H1 (cell line): ENCODE measurements around the gene FLOT1. TPM values are rescaled to one million over a fixed set of nuclear protein-coding genes. Genes with fewer than 3 reads are reported as not detected.

Experiments used
- CTCF ChIA-PET: fragments of 300-600 bp; sonication (Branson Sonifier 250); formaldehyde crosslinking; loops from one replicate; lab custom pipeline; 2021; ENCODE audit not compliant: partially characterized antibody; lab: Charles Lee
- POLR2A ChIA-PET: fragments of 300-600 bp; sonication (Branson Sonifier 250); formaldehyde crosslinking; loops from one replicate; lab custom pipeline; 2021; ENCODE audit warnings: inconsistent platforms; ENCODE audit not compliant: partially characterized antibody; lab: Charles Lee
- DNase-seq, 2 experiments: peaks; one replicate each; pipeline versions ENCODE4 v3.0.0 to v3.0.0-alpha.2; 2010 to 2022; ENCODE audit warnings: low spot score in 2 of 2, low read depth in 1 of 2, mixed read lengths in 1 of 2
- FAIRE-seq: peaks from 2 replicates; lab custom pipeline; 2011; peaks lifted over from hg19 to GRCh38; lab: Jason Lieb, UNC
- H2AFZ ChIP-seq: 2 replicates; pipeline ENCODE4 v1.8.1; 2012; ENCODE audit warnings: low read length, inconsistent platforms
- H2AK5ac ChIP-seq: 2 replicates; pipeline ENCODE4 v1.6.1; 2013; ENCODE audit warnings: low read depth, low read length
- H2BK120ac ChIP-seq: replicated peaks from 2 replicates; pipeline ENCODE3; 2013; ENCODE audit warnings: low read depth, low read length, inconsistent platforms
- H2BK12ac ChIP-seq: 2 replicates; pipeline ENCODE4 v1.6.1; 2013; ENCODE audit warnings: low read depth, low read length
- H2BK15ac ChIP-seq: 2 replicates; pipeline ENCODE4 v1.6.1; 2013; ENCODE audit warnings: low read length
- H2BK20ac ChIP-seq: 2 replicates; pipeline ENCODE4 v1.6.1; 2013; ENCODE audit warnings: low read length
- H2BK5ac ChIP-seq: 2 replicates; pipeline ENCODE4 v1.6.1; 2013; ENCODE audit warnings: low read depth, low read length
- H3K14ac ChIP-seq: 2 replicates; pipeline ENCODE4 v1.6.1; 2013; ENCODE audit warnings: inconsistent platforms; ENCODE audit not compliant: insufficient read length
- H3K18ac ChIP-seq: 2 replicates; pipeline ENCODE4 v1.6.1; 2013; ENCODE audit warnings: low read length; ENCODE audit errors: extremely low read depth
- H3K23ac ChIP-seq: 2 replicates; pipeline ENCODE4 v1.6.1; 2013; ENCODE audit warnings: inconsistent platforms; ENCODE audit not compliant: insufficient read length
- H3K23me2 ChIP-seq: 2 replicates; pipeline ENCODE4 v1.6.1; 2013; ENCODE audit warnings: low read depth, low read length
- H3K27ac ChIP-seq: 2 replicates; pipeline ENCODE4 v1.6.1; 2011; ENCODE audit warnings: low read depth, low read length, inconsistent platforms
- H3K27me3 ChIP-seq, 4 experiments: replicated peaks in 1 of 4; 1 replicate in 1 of 4; 2 replicates in 3 of 4; pipeline versions ENCODE4 v1.6.1 to v1.8.1; 2011 to 2013; ENCODE audit warnings: low read length in 3 of 4, mild to moderate bottlenecking in 3 of 4, inconsistent platforms in 2 of 4, mixed read lengths in 2 of 4, moderate library complexity in 1 of 4; ENCODE audit not compliant: control insufficient read depth in 3 of 4, insufficient read depth in 3 of 4; ENCODE audit errors: extremely low read depth in 1 of 4
- H3K36me3 ChIP-seq, 4 experiments: 2 replicates each; pipeline versions ENCODE4 v1.6.1 to v1.8.1; 2011 to 2013; ENCODE audit warnings: mild to moderate bottlenecking in 4 of 4, low read length in 3 of 4, moderate library complexity in 2 of 4, control low read depth in 1 of 4, inconsistent platforms in 1 of 4; ENCODE audit not compliant: insufficient read depth in 4 of 4, control insufficient read depth in 2 of 4
- H3K4ac ChIP-seq: replicated peaks from 2 replicates; pipeline ENCODE3; 2013; ENCODE audit warnings: low read length, low read depth, mixed read lengths, inconsistent platforms; ENCODE audit not compliant: insufficient read length
- H3K4me1 ChIP-seq, 4 experiments: replicated peaks in 1 of 4; 1 replicate in 1 of 4; 2 replicates in 3 of 4; pipeline versions ENCODE4 v1.6.1 to v1.8.1; 2011 to 2013; ENCODE audit warnings: low read length in 3 of 4, inconsistent platforms in 2 of 4, mixed read lengths in 1 of 4; ENCODE audit not compliant: insufficient read depth in 4 of 4, control insufficient read depth in 3 of 4
- H3K4me2 ChIP-seq, 2 experiments: 2 replicates each; pipeline versions ENCODE4 v1.6.1 to v1.8.1; 2011 to 2013; ENCODE audit warnings: low read depth in 2 of 2, low read length in 2 of 2, control low read depth in 1 of 2, inconsistent platforms in 1 of 2, mild to moderate bottlenecking in 1 of 2; ENCODE audit not compliant: insufficient read depth in 1 of 2
- H3K4me3 ChIP-seq, 4 experiments: fragments of 200-600, 300-600 bp in 1 of 4; sonication (generic), shearing (Covaris generic), sonication (Bioruptor Twin) in 1 of 4; 2 replicates each; pipeline versions ENCODE4 v1.5.1 to v1.8.1; 2011 to 2016; ENCODE audit warnings: low read length in 4 of 4, low read depth in 3 of 4, control low read depth in 2 of 4, inconsistent platforms in 2 of 4, mild to moderate bottlenecking in 2 of 4, mixed read lengths in 1 of 4, moderate library complexity in 1 of 4; ENCODE audit not compliant: insufficient read depth in 2 of 4; ENCODE audit errors: extremely low read depth in 1 of 4
- H3K56ac ChIP-seq: replicated peaks from 2 replicates; pipeline ENCODE3; 2013; ENCODE audit warnings: low read depth, mild to moderate bottlenecking, mixed read lengths, low read length, inconsistent platforms; ENCODE audit not compliant: insufficient read length
- H3K79me1 ChIP-seq: 2 replicates; pipeline ENCODE4 v1.6.1; 2013; ENCODE audit warnings: low read depth, low read length, control low read depth
- H3K79me2 ChIP-seq, 2 experiments: 2 replicates each; pipeline versions ENCODE4 v1.6.1 to v1.8.1; 2012 to 2013; ENCODE audit warnings: low read length in 2 of 2, mild to moderate bottlenecking in 2 of 2, inconsistent platforms in 1 of 2; ENCODE audit not compliant: insufficient read depth in 2 of 2, control insufficient read depth in 1 of 2
- H3K9ac ChIP-seq, 4 experiments: replicated peaks in 1 of 4; 1 replicate in 1 of 4; 2 replicates in 3 of 4; pipeline versions ENCODE4 v1.6.1 to v1.8.1; 2011 to 2013; ENCODE audit warnings: low read depth in 3 of 4, low read length in 3 of 4, control low read depth in 2 of 4, mild to moderate bottlenecking in 2 of 4, moderate library complexity in 2 of 4, inconsistent platforms in 1 of 4; ENCODE audit errors: extremely low read depth in 1 of 4
- H3K9me3 ChIP-seq, 2 experiments: 2 replicates each; pipeline versions ENCODE4 v1.6.1 to v1.8.1; 2012 to 2013; ENCODE audit warnings: mild to moderate bottlenecking in 2 of 2, moderate library complexity in 2 of 2, control low read depth in 1 of 2, inconsistent platforms in 1 of 2, low read depth in 1 of 2, low read length in 1 of 2, mixed read lengths in 1 of 2; ENCODE audit not compliant: insufficient read depth in 2 of 2
- H4K20me1 ChIP-seq, 2 experiments: replicated peaks in 1 of 2; 2 replicates each; pipeline versions ENCODE3 to v1.8.1; 2011 to 2013; ENCODE audit warnings: inconsistent platforms in 2 of 2, low read length in 2 of 2, mild to moderate bottlenecking in 1 of 2; ENCODE audit not compliant: insufficient read depth in 2 of 2, control insufficient read depth in 1 of 2
- H4K5ac ChIP-seq: 2 replicates; pipeline ENCODE4 v1.6.1; 2013; ENCODE audit warnings: low read length, low read depth, mixed read lengths, inconsistent platforms; ENCODE audit not compliant: insufficient read length
- H4K8ac ChIP-seq: 2 replicates; pipeline ENCODE4 v1.8.0; 2013; ENCODE audit warnings: mild to moderate bottlenecking, moderate library complexity, low read length, inconsistent platforms; ENCODE audit not compliant: insufficient read depth; ENCODE audit errors: extremely low read depth
- H4K91ac ChIP-seq: replicated peaks from 2 replicates; pipeline ENCODE3; 2013; ENCODE audit warnings: low read length, mixed read lengths, inconsistent platforms; ENCODE audit not compliant: insufficient read length
- CHD2 ChIP-seq: IDR thresholded peaks from 2 replicates; pipeline ENCODE4 v1.6.1; 2012; ENCODE audit warnings: low read length, improper control_type of control experiment
- FOSL1 ChIP-seq: IDR thresholded peaks from 2 replicates; pipeline ENCODE4 v1.6.1; 2011; ENCODE audit warnings: mild to moderate bottlenecking, low read depth, low read length, moderate library complexity; ENCODE audit not compliant: insufficient read depth
- NANOG ChIP-seq: IDR thresholded peaks from 2 replicates; pipeline ENCODE4 v1.6.1; 2011; ENCODE audit warnings: low read length, low read depth, mild to moderate bottlenecking, inconsistent platforms; ENCODE audit not compliant: insufficient read depth, poor library complexity, severe bottlenecking
- WGBS, 2 experiments: shearing (Covaris generic) in 1 of 2; methylation state at CpG; one replicate each; pipeline versions ENCODE4 v1.1.6 to v1.1.7; 2013 to 2015; ENCODE audit warnings: low lambda C conversion rate in 2 of 2, mixed read lengths in 2 of 2, inconsistent platforms in 1 of 2, low coverage in 1 of 2, missing lambda C conversion rate in 1 of 2; ENCODE audit not compliant: insufficient replicate concordance in 2 of 2, insufficient coverage in 1 of 2, insufficient read length in 1 of 2; ENCODE audit errors: extremely low coverage in 1 of 2, missing lambda C conversion rate in 1 of 2; 5-methylcytosine and 5-hydroxymethylcytosine counted together
- polyA plus RNA-seq, 7 experiments: library from polyadenylated mRNA; depleted of rRNA in 3 of 7; stranded (reverse) in 5 of 7; unstranded in 2 of 7; fragments of >200 nt in 5 of 7; fragments of 200-250 nt in 2 of 7; gene quantifications; 1 replicate in 5 of 7; 2 replicates in 1 of 7; 4 replicates in 1 of 7; pipeline versions ENCODE4 v1.2.1 to v1.2.3, GENCODE V29; 2011 to 2013; ENCODE audit warnings: missing spikeins in 2 of 7, mixed read lengths in 2 of 7
- total RNA-seq: library from RNA; stranded (reverse); fragmentation: NEBNext Ultra II Directional; extraction: Animal tissue kit (Norgen Biotek cat#: 25700); gene quantifications from 2 replicates; pipeline ENCODE4 v1.2.1, GENCODE V29; 2021

Gene FLOT1
- total and polyA plus RNA-seq, 2 of the 8 experiments (the other 6 are each of a cell fraction or from before 2014, with no cell fraction given), result 87.5 to 88.1 TPM

DNA sequence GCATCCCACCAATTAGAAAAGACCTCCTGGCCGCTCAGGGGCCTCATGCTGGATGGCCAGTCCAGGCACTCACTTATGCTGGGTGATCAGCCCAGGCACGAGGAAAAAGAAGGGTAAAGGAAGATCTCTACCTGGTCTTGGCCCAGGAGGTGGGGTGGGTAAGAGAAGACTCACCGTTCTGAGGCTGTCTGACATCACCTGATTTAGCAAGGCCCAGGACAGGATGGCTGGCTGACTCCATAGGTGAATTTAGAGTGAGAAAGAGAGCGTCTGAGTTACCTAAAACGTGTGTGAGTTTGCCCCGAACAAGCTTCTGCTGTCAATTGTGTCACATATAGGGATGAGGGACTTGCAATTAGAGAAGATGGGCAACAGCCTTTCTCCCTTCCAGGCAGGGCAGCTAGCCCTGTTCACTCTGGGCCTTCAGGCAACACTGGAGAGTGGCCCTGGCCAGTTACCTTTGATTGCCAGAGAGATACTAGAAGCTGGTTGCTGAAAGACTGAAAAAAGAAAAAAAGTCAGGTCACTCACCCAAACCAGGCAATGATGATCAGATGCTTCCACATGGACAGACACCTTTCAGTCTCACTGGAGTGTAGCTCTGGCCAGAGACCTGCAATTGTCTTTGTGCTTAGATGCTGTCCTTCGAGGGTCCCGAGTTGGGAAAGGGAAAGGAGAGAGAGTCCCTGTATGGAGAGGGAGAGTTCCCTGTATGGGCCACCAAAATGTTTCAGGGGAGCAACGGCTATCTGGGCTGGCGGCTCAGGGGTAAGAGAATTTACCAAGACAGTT is 37.6 kb upstream of the FLOT1 start:
- H3K9ac ChIP-seq, result no peak overlapping the region
- H3K4me2 ChIP-seq, result no peak overlapping the region

More for the DNA sequence above, 37.6 kb upstream of the FLOT1 start:
- Histone ChIP-seq H3K23ac (no peak overlapping the region), H3K27ac (no peak overlapping the region), H3K18ac (no peak overlapping the region), H3K23me2 (no peaks in the 10 kb centered on the region), H4K8ac (no peak overlapping the region), H3K36me3 (no peaks in the 10 kb centered on the region), H3K14ac (no peak overlapping the region), H2BK20ac (no peak overlapping the region), H3K56ac (no peak overlapping the region), H4K91ac (no peak overlapping the region), H2AK5ac (no peak overlapping the region), H3K4ac (no peak overlapping the region), H2BK15ac (no peak overlapping the region), H2BK12ac (no peak overlapping the region; the same call in 1 of the 2 replicates), H3K4me3 (no peak overlapping the region), H4K20me1 (no peaks in the 10 kb centered on the region), H4K5ac (no peak overlapping the region), H3K27me3 (0 out of 7 replicates have a peak, but pooled peaks cover 0 to 3% (median 0%) of the 10 kb centered on the region in 4 experiments), H3K79me1 (no peaks in the 10 kb centered on the region), H2BK120ac (no peak overlapping the region), H3K9me3 (no peaks in the 10 kb centered on the region), H3K4me1 (no peaks in the 10 kb centered on the region), H2BK5ac (no peak overlapping the region), H3K79me2 (no peaks in the 10 kb centered on the region), H2AFZ (no peak overlapping the region)
- 88% methylated on average over 10 of the region's 10 CpGs; no CpG with 5 or more reads in 1 of the 2 experiments for WGBS, 2 experiments
- TF ChIP-seq FOSL1 (no peak), CHD2 (no peak), NANOG (no peak)
- ChIA-PET POLR2A (interaction anchor here (1.0 to 2.5 kb wide), 2 partner anchors 10 to 20 kb away, joined by 3 to 6 read pairs; no protein-coding TSS in a partner anchor), CTCF (interaction anchor here (0.6 to 1.7 kb wide), 3 partner anchors 8 to 299 kb away, joined by 3 to 5 read pairs (median 3); partner anchors contain the start of gene DHX16)
- FAIRE-seq (no peak), DNase-seq (no peak)
